Muscle of leg (tissue), 11 donors: Measurements from ENCODE around the gene CUBN. TPM values are rescaled to one million over a fixed set of nuclear protein-coding genes. Genes with fewer than 3 reads are reported as not detected.
A peak's percentile ranks its signal among the peaks of the same experiment; 100 is the strongest.

Experiments used
- DNase-seq: peaks from one replicate; pipeline ENCODE4 v3.0.0; 2013
- H3K27ac ChIP-seq: one replicate; pipeline ENCODE4 v1.5.1; 2013; ENCODE audit warnings: mild to moderate bottlenecking, low read length, control low read depth
- H3K27me3 ChIP-seq: one replicate; pipeline ENCODE4 v1.6.1; 2013; ENCODE audit warnings: low read length; ENCODE audit not compliant: control insufficient read depth, insufficient read depth
- H3K36me3 ChIP-seq: one replicate; pipeline ENCODE4 v1.6.1; 2013; ENCODE audit warnings: low read length; ENCODE audit not compliant: control insufficient read depth, insufficient read depth
- H3K4me1 ChIP-seq: one replicate; pipeline ENCODE4 v1.6.1; 2013; ENCODE audit warnings: low read length; ENCODE audit not compliant: control insufficient read depth, insufficient read depth
- H3K4me3 ChIP-seq: one replicate; pipeline ENCODE4 v1.5.1; 2013; ENCODE audit warnings: low read length, control low read depth
- H3K9me3 ChIP-seq: replicated peaks from 2 replicates; pipeline ENCODE4 v1.6.1; 2013; ENCODE audit warnings: low read depth, low read length; ENCODE audit not compliant: control insufficient read depth
- WGBS: methylation state at CpG from one replicate; pipeline ENCODE4 v1.1.5; 2013; ENCODE audit warnings: missing lambda C conversion rate; ENCODE audit not compliant: insufficient coverage; 5-methylcytosine and 5-hydroxymethylcytosine counted together
- polyA plus RNA-seq, 8 donors: library from polyadenylated mRNA; unstranded; fragments of 120-200 nt; gene quantifications; one replicate each; pipeline versions ENCODE4 v1.2.1 to v1.2.3, GENCODE V29; 2013; ENCODE audit warnings: inconsistent platforms in 1 of 8, low replicate concordance in 1 of 8; ENCODE audit not compliant: insufficient read length in 8 of 8, insufficient read depth in 1 of 8
- total RNA-seq: library from RNA; stranded (reverse); fragments of 120-200 nt; gene quantifications from one replicate; pipeline ENCODE4 v1.2.4, GENCODE V29; 2013

Gene CUBN
- total and polyA plus RNA-seq, 9 donors: 1.4 to 5.0 (median 2.0) TPM

- no peak for DNase-seq
- Histone ChIP-seq H3K4me3 (no peak overlapping the region), H3K9me3 (no peaks in the 10 kb centered on the region), H3K36me3 (no peaks in the 10 kb centered on the region), H3K27me3 (no peaks in the 10 kb centered on the region), H3K4me1 (peaks cover 20% of the 10 kb centered on the region), H3K27ac (peak overlapping the region; percentile 94)
- WGBS: no CpG with 5 or more reads among the region's 4 CpGs
These were observed 100.4 kb downstream of the CUBN start for GRCh38 chr10:17029239-17029580.

GRCh38 chr10:17028798-17029197 is 100.8 kb downstream of the CUBN start:
- Histone ChIP-seq H3K4me1 (peaks cover 20% of the 10 kb centered on the region), H3K27ac (peak overlapping the region; percentile 94), H3K36me3 (no peaks in the 10 kb centered on the region), H3K4me3 (no peak overlapping the region), H3K9me3 (no peaks in the 10 kb centered on the region), H3K27me3 (no peaks in the 10 kb centered on the region)
- no CpG with 5 or more reads among the region's 4 CpGs for WGBS
- no peak for DNase-seq

GRCh38 chr10:17026686-17027485 is 102.7 kb downstream of the CUBN start:
- no peaks in the 10 kb centered on the region for H3K36me3 ChIP-seq
- H3K27ac ChIP-seq: no peak overlapping the region
- peaks cover 21% of the 10 kb centered on the region for H3K4me1 ChIP-seq
- WGBS: no CpG with 5 or more reads among the region's 6 CpGs
- H3K4me3 ChIP-seq: no peak overlapping the region
- DNase-seq: no peak
- no peaks in the 10 kb centered on the region for H3K27me3 ChIP-seq
- H3K9me3 ChIP-seq: no peaks in the 10 kb centered on the region

- Histone ChIP-seq H3K36me3 (no peaks in the 10 kb centered on the region), H3K4me3 (no peak overlapping the region), H3K27ac (peak overlapping the region; percentile 48), H3K9me3 (no peaks in the 10 kb centered on the region), H3K27me3 (no peaks in the 10 kb centered on the region), H3K4me1 (peaks cover 20% of the 10 kb centered on the region)
- 60% methylated on average over 6 of the region's 7 CpGs for WGBS
- peak; percentile 62 for DNase-seq
These were observed 103.9 kb downstream of the CUBN start for GRCh38 chr10:17025444-17026295.

GRCh38 chr10:17024461-17024860 is 105.2 kb downstream of the CUBN start:
- WGBS: 100% methylated on average over 1 of the region's 4 CpGs
- H3K4me1 ChIP-seq: peaks cover 15% of the 10 kb centered on the region
- no peak overlapping the region for H3K27ac ChIP-seq
- H3K36me3 ChIP-seq: no peaks in the 10 kb centered on the region
- no peak for DNase-seq
- no peak overlapping the region for H3K4me3 ChIP-seq
- H3K9me3 ChIP-seq: no peaks in the 10 kb centered on the region
- H3K27me3 ChIP-seq: no peaks in the 10 kb centered on the region

- no peak overlapping the region for H3K4me3 ChIP-seq
- H3K27me3 ChIP-seq: no peaks in the 10 kb centered on the region
- H3K27ac ChIP-seq: peak overlapping the region; percentile 72
- WGBS: 15% methylated on average over 4 of the region's 13 CpGs
- peaks cover 11% of the 10 kb centered on the region for H3K4me1 ChIP-seq
- no peaks in the 10 kb centered on the region for H3K36me3 ChIP-seq
- DNase-seq: peak; percentile 97
- H3K9me3 ChIP-seq: peaks cover 2% of the 10 kb centered on the region
These were observed 106.0 kb downstream of the CUBN start for GRCh38 chr10:17023386-17024298.

- Histone ChIP-seq H3K27ac (peak overlapping the region; percentile 72), H3K36me3 (no peaks in the 10 kb centered on the region), H3K4me1 (peaks cover 11% of the 10 kb centered on the region), H3K9me3 (peaks cover 2% of the 10 kb centered on the region), H3K27me3 (no peaks in the 10 kb centered on the region), H3K4me3 (no peak overlapping the region)
- WGBS: 59% methylated on average over 5 of the region's 6 CpGs
- DNase-seq: no peak
These were observed 106.7 kb downstream of the CUBN start for GRCh38 chr10:17022896-17023295.

- Histone ChIP-seq H3K27ac (peak overlapping the region; percentile 49), H3K4me1 (peaks cover 11% of the 10 kb centered on the region), H3K4me3 (no peak overlapping the region), H3K27me3 (no peaks in the 10 kb centered on the region), H3K36me3 (no peaks in the 10 kb centered on the region), H3K9me3 (peaks cover 2% of the 10 kb centered on the region)
- no CpG with 5 or more reads among the region's 6 CpGs for WGBS
- peak; percentile 74 for DNase-seq
These were observed 107.2 kb downstream of the CUBN start for GRCh38 chr10:17022466-17022825.

GRCh38 chr10:17021656-17022465 is 107.8 kb downstream of the CUBN start:
- H3K27ac ChIP-seq: peak overlapping the region; percentile 49
- H3K4me1 ChIP-seq: peaks cover 11% of the 10 kb centered on the region
- 70% methylated on average over 1 of the region's 10 CpGs for WGBS
- H3K9me3 ChIP-seq: peaks cover 2% of the 10 kb centered on the region
- no peak for DNase-seq
- no peak overlapping the region for H3K4me3 ChIP-seq
- no peaks in the 10 kb centered on the region for H3K27me3 ChIP-seq
- H3K36me3 ChIP-seq: no peaks in the 10 kb centered on the region
